Erythroblast (primary cell): ENCODE data around the gene VAV3.

Experiments
- GATA1 ChIP-seq: IDR thresholded peaks from 2 replicates; pipeline ENCODE4 v1.6.1; 2011; ENCODE audit warnings: low read depth, mild to moderate bottlenecking, control low read depth, low read length, moderate library complexity
- POLR2A ChIP-seq: IDR thresholded peaks from 2 replicates; pipeline ENCODE4 v1.6.1; 2011; ENCODE audit warnings: mild to moderate bottlenecking, low read length

DNA sequence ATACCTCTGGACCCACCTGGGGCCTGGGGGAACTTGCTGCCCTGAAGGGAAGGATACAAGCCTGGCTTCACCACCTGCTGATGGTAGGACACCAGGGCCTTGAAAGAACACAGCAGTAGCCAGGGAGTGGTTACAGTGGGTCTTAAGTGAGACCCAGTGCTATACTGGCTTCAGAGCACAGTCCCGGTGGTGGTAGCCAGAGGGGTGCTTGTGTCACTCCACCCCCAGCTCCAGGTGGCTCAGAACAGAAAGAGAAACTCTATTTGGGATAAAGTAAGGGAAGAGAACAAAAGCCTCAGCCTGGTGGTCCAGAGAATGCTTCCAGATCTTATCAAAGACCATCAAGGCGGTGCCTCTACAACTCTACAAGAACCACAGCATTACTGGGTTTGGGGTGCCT is 37.2 kb downstream of the VAV3 start:
- TF ChIP-seq POLR2A (no peak), GATA1 (no peak)
